Breast epithelium (tissue), 3 donors: ENCODE measurements around the gene LURAP1L.

Experiments used
- POLR2AphosphoS5 ChIP-seq, 3 donors: sonication (generic); formaldehyde crosslinking; IDR thresholded peaks; one replicate each; pipeline ENCODE4 v1.6.1; 2017; ENCODE audit warnings: antibody characterized with exemption in 3 of 3
- TF ChIP-seq, protein P1 (sequence below), 3 donors: fragments of 450-650 bp; IDR thresholded peaks; one replicate each; pipeline ENCODE4 v1.5.1; 2016 to 2017; ENCODE audit warnings: antibody characterized with exemption in 3 of 3, mild to moderate bottlenecking in 3 of 3, moderate library complexity in 3 of 3

- TF ChIP-seq, protein P1, sequence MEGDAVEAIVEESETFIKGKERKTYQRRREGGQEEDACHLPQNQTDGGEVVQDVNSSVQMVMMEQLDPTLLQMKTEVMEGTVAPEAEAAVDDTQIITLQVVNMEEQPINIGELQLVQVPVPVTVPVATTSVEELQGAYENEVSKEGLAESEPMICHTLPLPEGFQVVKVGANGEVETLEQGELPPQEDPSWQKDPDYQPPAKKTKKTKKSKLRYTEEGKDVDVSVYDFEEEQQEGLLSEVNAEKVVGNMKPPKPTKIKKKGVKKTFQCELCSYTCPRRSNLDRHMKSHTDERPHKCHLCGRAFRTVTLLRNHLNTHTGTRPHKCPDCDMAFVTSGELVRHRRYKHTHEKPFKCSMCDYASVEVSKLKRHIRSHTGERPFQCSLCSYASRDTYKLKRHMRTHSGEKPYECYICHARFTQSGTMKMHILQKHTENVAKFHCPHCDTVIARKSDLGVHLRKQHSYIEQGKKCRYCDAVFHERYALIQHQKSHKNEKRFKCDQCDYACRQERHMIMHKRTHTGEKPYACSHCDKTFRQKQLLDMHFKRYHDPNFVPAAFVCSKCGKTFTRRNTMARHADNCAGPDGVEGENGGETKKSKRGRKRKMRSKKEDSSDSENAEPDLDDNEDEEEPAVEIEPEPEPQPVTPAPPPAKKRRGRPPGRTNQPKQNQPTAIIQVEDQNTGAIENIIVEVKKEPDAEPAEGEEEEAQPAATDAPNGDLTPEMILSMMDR (IDR thresholded peaks at IDR 0.05), result no peak
- no peak for TF ChIP-seq POLR2AphosphoS5 (IDR thresholded peaks at IDR 0.05)
These were observed 15.2 kb downstream of the LURAP1L start for GRCh38 chr9:12790001-12790400.
